Measurements from ENCODE around the gene C2orf49. TPM values are rescaled to one million over a fixed set of nuclear protein-coding genes. Genes with fewer than 3 reads are reported as not detected.
A peak's percentile ranks its signal among the peaks of the same experiment; 100 is the strongest.

The C2orf49 gene
- total RNA-seq, 1 experiment from 2014 or later = 11.6 TPM

DNA sequence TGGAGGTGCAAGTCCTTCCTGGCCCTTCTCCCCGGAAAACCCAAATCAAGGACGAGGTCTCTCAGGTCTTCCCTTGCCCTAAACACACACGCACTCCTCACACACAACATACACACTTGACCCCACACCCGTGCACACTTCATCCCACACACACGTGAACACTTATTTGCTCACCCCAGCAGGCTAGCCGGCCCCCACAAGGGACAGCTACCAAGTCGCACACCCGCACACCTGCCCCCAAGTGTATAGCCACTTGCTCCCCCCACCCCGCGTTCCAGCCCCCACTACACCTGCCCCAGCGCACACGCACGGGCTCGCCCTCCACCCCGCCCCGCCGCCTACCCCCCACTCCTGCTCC lies 8.2 kb upstream of the C2orf49 start:
- Histone ChIP-seq H3K36me3 (ENCODE audit: low read depth, low read length) (peaks cover 3% of the 10 kb centered on the region; the same call in 1 of the 2 replicates), H3K9ac (ENCODE audit: low read length) (peak overlapping the region; percentile 60), H3K4me3 (ENCODE audit: low read length) (peak overlapping the region; percentile 76), H3K9me2 (replicated peaks; ENCODE audit: low read length) (no peaks in the 10 kb centered on the region), H2AFZ (ENCODE audit: low read length) (peak overlapping the region; percentile 57), H3K79me2 (ENCODE audit: low read length) (peaks cover 58% of the 10 kb centered on the region), H3K9me3 (ENCODE audit: low read length) (no peaks in the 10 kb centered on the region), H3K4me1 (ENCODE audit: insufficient read depth, low read length) (peaks cover 55% of the 10 kb centered on the region), H3F3A (ENCODE audit: low read length, unreplicated experiment) (no peaks in the 10 kb centered on the region), H3K27me3 (ENCODE audit: low read length) (no peaks in the 10 kb centered on the region), H3K4me2 (ENCODE audit: low read length) (peak overlapping the region; percentile 87), H4K20me1 (ENCODE audit: low read length) (no peaks in the 10 kb centered on the region), H3K27ac (ENCODE audit: low read length) (0 out of 2 replicates have a peak overlapping the region, but pooled peaks have one; percentile 7)
- ChIA-PET CTCF (no interaction called here), POLR2A (ENCODE audit: unreplicated experiment) (interaction anchor here (0.6 kb wide), 1 partner anchor 387 kb away, joined by 4 read pairs; no protein-coding TSS in a partner anchor)
- no TSS peak for BruUV-seq (replicated peaks)
- peak; percentile 6 for ATAC-seq
- intact Hi-C loops (cut with micrococcal nuclease) = loop anchor here (5.0 kb wide), 1 partner anchor 37 kb away; no protein-coding TSS in a partner anchor
- DNase-seq = no peak
- TF ChIP-seq EZH2 (IDR thresholded peaks at IDR 0.05; ENCODE audit: low read length, unreplicated experiment) (no peak), EZH2phosphoT487 (IDR thresholded peaks at IDR 0.05; ENCODE audit: borderline replicate concordance, low read length) (no peak)
- TF ChIP-seq, protein P1, sequence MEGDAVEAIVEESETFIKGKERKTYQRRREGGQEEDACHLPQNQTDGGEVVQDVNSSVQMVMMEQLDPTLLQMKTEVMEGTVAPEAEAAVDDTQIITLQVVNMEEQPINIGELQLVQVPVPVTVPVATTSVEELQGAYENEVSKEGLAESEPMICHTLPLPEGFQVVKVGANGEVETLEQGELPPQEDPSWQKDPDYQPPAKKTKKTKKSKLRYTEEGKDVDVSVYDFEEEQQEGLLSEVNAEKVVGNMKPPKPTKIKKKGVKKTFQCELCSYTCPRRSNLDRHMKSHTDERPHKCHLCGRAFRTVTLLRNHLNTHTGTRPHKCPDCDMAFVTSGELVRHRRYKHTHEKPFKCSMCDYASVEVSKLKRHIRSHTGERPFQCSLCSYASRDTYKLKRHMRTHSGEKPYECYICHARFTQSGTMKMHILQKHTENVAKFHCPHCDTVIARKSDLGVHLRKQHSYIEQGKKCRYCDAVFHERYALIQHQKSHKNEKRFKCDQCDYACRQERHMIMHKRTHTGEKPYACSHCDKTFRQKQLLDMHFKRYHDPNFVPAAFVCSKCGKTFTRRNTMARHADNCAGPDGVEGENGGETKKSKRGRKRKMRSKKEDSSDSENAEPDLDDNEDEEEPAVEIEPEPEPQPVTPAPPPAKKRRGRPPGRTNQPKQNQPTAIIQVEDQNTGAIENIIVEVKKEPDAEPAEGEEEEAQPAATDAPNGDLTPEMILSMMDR (conservative IDR thresholded peaks at IDR 0.05; ENCODE audit: low read depth, low read length) = no peak

DNA sequence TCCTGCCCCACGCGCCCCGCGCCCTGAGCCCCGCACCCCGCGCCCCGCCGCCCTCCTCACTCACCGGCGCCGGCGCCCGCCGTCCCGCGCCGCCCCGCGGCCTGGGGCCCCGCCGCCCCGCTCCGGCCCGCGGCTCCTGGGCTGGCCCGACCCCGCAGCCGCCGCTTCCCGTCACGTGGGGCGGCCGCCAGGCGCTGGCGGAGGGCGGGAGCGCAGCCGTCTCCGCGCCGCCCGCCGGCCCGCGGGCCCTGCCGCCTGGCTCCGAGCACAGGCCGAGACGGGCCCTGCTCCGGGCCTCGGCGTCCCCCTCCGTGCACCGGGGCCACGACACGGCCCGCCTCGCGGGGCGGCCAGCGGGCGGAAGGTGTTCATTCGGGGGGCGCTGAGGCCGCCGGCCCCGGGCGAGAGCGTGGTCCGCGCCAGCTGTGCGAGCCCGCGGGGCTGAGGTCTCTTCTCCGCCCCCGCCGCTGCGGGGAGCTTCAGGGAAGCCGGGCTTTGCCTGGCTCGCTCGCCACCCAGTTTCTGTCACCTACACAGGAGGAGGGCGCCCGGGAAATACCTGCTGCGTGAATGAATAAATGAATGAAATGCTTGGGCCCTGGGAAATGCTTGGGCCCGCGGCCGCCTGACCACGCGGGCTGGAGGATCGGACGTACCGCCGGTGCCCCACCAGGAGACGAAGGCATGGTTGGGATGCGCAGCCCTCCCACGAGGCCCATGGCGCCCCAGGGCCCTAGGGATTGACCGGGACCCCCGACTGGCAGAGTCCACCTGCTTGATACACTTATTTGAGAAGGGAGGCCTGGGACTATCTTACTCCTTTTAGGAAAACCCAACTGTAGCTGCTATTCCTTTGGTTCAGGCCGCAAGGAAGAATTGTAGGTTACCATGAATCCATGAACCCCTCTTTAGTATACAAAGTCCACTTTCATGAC lies 7.5 kb upstream of the C2orf49 start, which contains the start of gene TGFBRAP1:
TGFBRAP1 (minus strand) TSS at position 175 of the 935 bp plus-strand sequence. CDS start 21,434 bp downstream, outside the sequence.
- peaks cover 1% of the 10 kb centered on the region; the same call in 1 of the 2 replicates for H3K36me3 ChIP-seq (ENCODE audit: low read depth, low read length)
- H3K79me2 ChIP-seq (ENCODE audit: low read length) = peaks cover 51% of the 10 kb centered on the region
- peak within 1 kb of the TSS; percentile 95 for H3K4me2 ChIP-seq (ENCODE audit: low read length)
- H4K20me1 ChIP-seq (ENCODE audit: low read length) = no peaks in the 10 kb centered on the region
- intact Hi-C loops (cut with micrococcal nuclease) = loop anchor here (5.0 kb wide), 1 partner anchor 38 kb away; no protein-coding TSS in a partner anchor
- peak within 1 kb of the TSS; percentile 94 for H2AFZ ChIP-seq (ENCODE audit: low read length)
- no peaks in the 10 kb centered on the region for H3K9me3 ChIP-seq (ENCODE audit: low read length)
- POLR2A ChIA-PET (ENCODE audit: unreplicated experiment) = interaction anchor here (0.6 kb wide), 1 partner anchor 388 kb away, joined by 4 read pairs; no protein-coding TSS in a partner anchor
- H3K9me2 ChIP-seq (replicated peaks; ENCODE audit: low read length) = no peaks in the 10 kb centered on the region
- TF ChIP-seq EZH2phosphoT487 (IDR thresholded peaks at IDR 0.05; ENCODE audit: borderline replicate concordance, low read length) (no peak), EZH2 (IDR thresholded peaks at IDR 0.05; ENCODE audit: low read length, unreplicated experiment) (no peak)
- TF ChIP-seq, protein P1 (conservative IDR thresholded peaks at IDR 0.05; ENCODE audit: low read depth, low read length) = no peak
- peak within 1 kb of the TSS; percentile 76 for H3K4me3 ChIP-seq (ENCODE audit: low read length)
- peaks cover 53% of the 10 kb centered on the region for H3K4me1 ChIP-seq (ENCODE audit: insufficient read depth, low read length)
- no peaks in the 10 kb centered on the region for H3F3A ChIP-seq (ENCODE audit: low read length, unreplicated experiment)
- TSS peak; percentile 69 for BruUV-seq (replicated peaks)
- H3K27ac ChIP-seq (ENCODE audit: low read length) = peak within 1 kb of the TSS; percentile 35
- peak within 1 kb of the TSS; percentile 92 for H3K9ac ChIP-seq (ENCODE audit: low read length)
- DNase-seq (peak; percentile 56), ATAC-seq (peak; percentile 67)
- CTCF ChIA-PET = no interaction called here
- H3K27me3 ChIP-seq (ENCODE audit: low read length) = no peaks in the 10 kb centered on the region

All from PC-3 (cell line).